Colonic mucosa (tissue), 4 donors: ENCODE results near the gene SRXN1. TPM values are rescaled to one million over a fixed set of nuclear protein-coding genes. Genes with fewer than 3 reads are reported as not detected.

Experiments
- DNase-seq: peaks from one replicate; pipeline ENCODE4 v3.0.0-alpha.2; 2020
- H3K27ac ChIP-seq: fragments of 200-600 bp; one replicate; pipeline ENCODE4 v1.8.0; 2021
- H3K27me3 ChIP-seq: fragments of 200-600 bp; one replicate; pipeline ENCODE4 v1.8.0; 2021
- H3K36me3 ChIP-seq: fragments of 200-600 bp; one replicate; pipeline ENCODE4 v1.8.0; 2021
- H3K4me1 ChIP-seq: fragments of 200-600 bp; one replicate; pipeline ENCODE4 v1.8.0; 2021; ENCODE audit warnings: mild to moderate bottlenecking
- H3K4me3 ChIP-seq: fragments of 200-600 bp; one replicate; pipeline ENCODE4 v1.8.0; 2021
- H3K9ac ChIP-seq, 2 donors: one replicate each; pipeline ENCODE4 v1.7.0; 2013; ENCODE audit warnings: control low read depth in 2 of 2, low read depth in 2 of 2, low read length in 2 of 2
- H3K9me3 ChIP-seq: fragments of 200-600 bp; one replicate; pipeline ENCODE4 v1.8.0; 2021
- CTCF ChIP-seq: fragments of 200-600 bp; IDR thresholded peaks from one replicate; pipeline ENCODE4 v1.8.0; 2022; ENCODE audit warnings: antibody characterized with exemption, mild to moderate bottlenecking
- intact Hi-C: fragments of 100-400 bp; cut with DNase I; formaldehyde crosslinking; loops from one replicate; pipeline ENCODE4 v1.14.1; 2022
- total RNA-seq, 2 donors: library from RNA; stranded (reverse); fragmentation: NEBNext Ultra II Directional in 1 of 2; extraction: Animal tissue kit (Norgen Biotek cat#: 25700) in 1 of 2; gene quantifications; one replicate each; pipeline ENCODE4 v1.2.1, GENCODE V29; 2021
- donor health status: healthy.
- donor health status: DM: no; HTN: no; CAD: no.
- donor health status: DM: no; HTN: no; CAD: no.

SRXN1 gene
- total RNA-seq, result 10 to 100 TPM; 20.8 to 25.3 TPM

DNA sequence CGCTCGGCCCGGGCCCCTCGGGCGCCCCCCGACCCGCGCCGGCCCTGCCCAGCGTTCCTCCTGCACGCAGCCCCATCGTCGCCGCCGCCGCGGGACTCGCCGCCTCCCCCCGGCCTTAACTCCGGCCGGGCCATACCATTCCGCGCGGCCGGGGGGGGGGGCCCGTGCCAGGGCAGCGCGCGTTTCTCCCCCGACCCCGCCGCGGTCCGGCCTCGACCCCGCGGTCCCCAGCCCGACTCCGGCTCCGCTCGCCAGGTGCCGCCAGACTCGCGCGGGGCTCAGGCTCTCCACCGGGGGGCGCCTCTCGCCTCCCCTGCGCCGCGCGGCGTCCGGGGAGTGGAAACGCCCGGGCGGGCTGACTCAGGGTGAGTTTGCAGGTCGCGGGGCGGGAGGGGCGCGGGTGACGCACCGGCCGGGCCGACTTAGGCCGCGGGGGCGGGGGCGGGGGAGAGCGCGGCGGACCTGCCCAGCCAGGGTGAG is at the start of gene SRXN1:
SRXN1 (minus strand) TSS at position 91 of the 480 bp plus-strand sequence; CDS start at position 76, 15 bp downstream.
- peak; percentile 89 for DNase-seq
- peak within 1 kb of the TSS; percentile 57 for H3K27ac ChIP-seq
- H3K36me3 ChIP-seq, result no peaks in the 10 kb centered on the region
- TF ChIP-seq CTCF, result peak; percentile 44
- no peaks in the 10 kb centered on the region for H3K4me1 ChIP-seq
- H3K9me3 ChIP-seq, result no peaks in the 10 kb centered on the region
- peak within 1 kb of the TSS; percentile 65 for H3K4me3 ChIP-seq
- intact Hi-C loops, result loop anchor here (5.0 kb wide), 1 partner anchor 106 kb away; no protein-coding TSS in a partner anchor
- no peaks in the 10 kb centered on the region for H3K27me3 ChIP-seq
- peak within 1 kb of the TSS; percentile 79 to 97 for H3K9ac ChIP-seq

GRCh38 chr20:701401-702129 is 48.6 kb upstream of the SRXN1 start:
- Histone ChIP-seq H3K36me3 (no peaks in the 10 kb centered on the region), H3K27ac (no peak overlapping the region), H3K9ac (no peak overlapping the region), H3K4me1 (no peaks in the 10 kb centered on the region), H3K27me3 (no peaks in the 10 kb centered on the region), H3K4me3 (no peak overlapping the region), H3K9me3 (no peaks in the 10 kb centered on the region)
- intact Hi-C loops, result no loop called here
- no peak for TF ChIP-seq CTCF
- DNase-seq, result no peak

GRCh38 chr20:699811-700338 is 46.9 kb upstream of the SRXN1 start:
- no peak for DNase-seq
- no peaks in the 10 kb centered on the region for H3K9me3 ChIP-seq
- no peak overlapping the region for H3K9ac ChIP-seq
- no peak overlapping the region for H3K27ac ChIP-seq
- intact Hi-C loops, result no loop called here
- no peak overlapping the region for H3K4me3 ChIP-seq
- TF ChIP-seq CTCF, result no peak
- H3K27me3 ChIP-seq, result no peaks in the 10 kb centered on the region
- H3K4me1 ChIP-seq, result no peaks in the 10 kb centered on the region
- H3K36me3 ChIP-seq, result no peaks in the 10 kb centered on the region

DNA sequence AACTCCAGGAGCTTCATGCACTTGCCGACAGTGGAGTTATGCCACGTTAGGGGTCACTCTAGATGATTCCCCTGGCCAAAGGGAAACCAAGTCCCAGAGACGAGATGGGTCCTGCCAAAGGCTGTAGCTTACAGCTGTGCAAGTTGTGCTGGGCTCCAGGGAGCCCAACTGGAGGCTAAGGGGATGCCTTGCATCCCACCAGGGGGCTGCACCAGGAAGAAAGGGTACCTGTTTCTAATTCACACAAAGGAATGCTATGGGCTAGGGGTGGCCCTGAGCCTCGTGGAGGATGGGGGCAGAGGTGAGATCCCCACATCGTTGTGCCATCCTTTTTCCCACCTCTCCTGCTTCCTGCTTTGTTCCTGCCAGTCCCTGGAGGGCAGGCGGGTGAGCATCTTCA is 46.3 kb upstream of the SRXN1 start:
- intact Hi-C loops, result no loop called here
- Histone ChIP-seq H3K27ac (no peak overlapping the region), H3K4me1 (no peaks in the 10 kb centered on the region), H3K36me3 (no peaks in the 10 kb centered on the region), H3K4me3 (no peak overlapping the region), H3K9me3 (no peaks in the 10 kb centered on the region), H3K9ac (no peak overlapping the region), H3K27me3 (no peaks in the 10 kb centered on the region)
- no peak for TF ChIP-seq CTCF
- DNase-seq, result no peak

DNA sequence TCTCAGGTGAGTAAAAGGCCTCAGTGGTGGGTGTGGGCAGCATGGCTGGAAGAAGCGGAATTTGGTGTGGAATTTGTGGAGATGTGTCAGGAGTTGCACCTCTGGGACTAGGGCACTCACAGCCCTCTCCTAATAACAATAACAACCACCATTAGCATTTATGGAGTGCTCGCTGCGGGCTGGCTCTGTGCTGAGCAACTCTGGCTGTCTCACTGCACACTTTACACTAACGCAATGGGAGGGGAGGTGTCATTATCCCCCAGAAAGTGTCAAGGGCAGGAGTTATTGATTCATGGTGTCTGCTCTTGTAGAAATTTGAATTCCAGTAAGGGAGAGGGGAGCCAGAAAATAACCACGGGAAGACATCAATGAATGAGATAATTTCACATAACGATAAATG is 45.3 kb upstream of the SRXN1 start:
- Histone ChIP-seq H3K9me3 (no peaks in the 10 kb centered on the region), H3K27ac (no peak overlapping the region), H3K9ac (no peak overlapping the region), H3K4me1 (no peaks in the 10 kb centered on the region), H3K36me3 (no peaks in the 10 kb centered on the region), H3K27me3 (no peaks in the 10 kb centered on the region), H3K4me3 (no peak overlapping the region)
- intact Hi-C loops, result no loop called here
- no peak for DNase-seq
- TF ChIP-seq CTCF, result no peak
